CD4-positive, alpha-beta T cell (primary cell): ENCODE data around the gene SLC44A1. TPM values are rescaled to one million over a fixed set of nuclear protein-coding genes. Genes with fewer than 3 reads are reported as not detected.

Experiments used
- ATAC-seq: fragments of 200-7000 bp; cut with Tn5 transposase; one replicate; pipeline ENCODE4 v1.10.0; 2022; ENCODE audit warnings: mild to moderate bottlenecking; ENCODE audit not compliant: poor library complexity
- CTCF ChIA-PET: fragments of 350-600 bp; sonication (Branson Sonifier 250); formaldehyde crosslinking; loops from one replicate; lab custom pipeline; 2021; ENCODE audit warnings: antibody characterized with exemption, inconsistent platforms; lab: Charles Lee
- POLR2A ChIA-PET: fragments of 350-600 bp; sonication (Branson Sonifier 250); formaldehyde crosslinking; loops from one replicate; lab custom pipeline; 2021; ENCODE audit warnings: antibody characterized with exemption, inconsistent platforms; lab: Charles Lee
- DNase-seq, 14 experiments: peaks; one replicate each; pipeline ENCODE4 v3.0.0-alpha.2; 2013 to 2020; ENCODE audit warnings: mixed read lengths in 2 of 14
- H3K27ac ChIP-seq, 2 donors: one replicate each; pipeline versions ENCODE4 v1.5.1 to v1.7.0; 2013; ENCODE audit warnings: low read length in 2 of 2, low read depth in 1 of 2, mild to moderate bottlenecking in 1 of 2
- H3K27me3 ChIP-seq, 2 experiments: 1 replicate in 1 of 2; 2 replicates in 1 of 2; pipeline versions ENCODE4 v1.6.1 to v1.7.0; 2013; ENCODE audit warnings: low read length in 2 of 2, control low read depth in 1 of 2, mild to moderate bottlenecking in 1 of 2, moderate library complexity in 1 of 2; ENCODE audit not compliant: insufficient read depth in 2 of 2, control insufficient read depth in 1 of 2
- H3K36me3 ChIP-seq: one replicate; pipeline ENCODE4 v1.6.1; 2013; ENCODE audit warnings: low read length, control low read depth; ENCODE audit not compliant: insufficient read depth
- H3K4me1 ChIP-seq: one replicate; pipeline ENCODE4 v1.6.1; 2013; ENCODE audit warnings: low read length, control low read depth; ENCODE audit not compliant: insufficient read depth
- H3K4me3 ChIP-seq: one replicate; pipeline ENCODE4 v1.5.1; 2013; ENCODE audit warnings: mild to moderate bottlenecking, low read length, moderate library complexity
- H3K9me3 ChIP-seq, 2 experiments: 1 replicate in 1 of 2; 2 replicates in 1 of 2; pipeline versions ENCODE4 v1.6.1 to v1.7.0; 2013; ENCODE audit warnings: low read length in 2 of 2, mild to moderate bottlenecking in 2 of 2, control low read depth in 1 of 2, moderate library complexity in 1 of 2; ENCODE audit not compliant: control insufficient read depth in 1 of 2, insufficient read depth in 1 of 2
- H3K27ac Mint-ChIP-seq: one replicate; pipeline ENCODE4 v1.8.0; 2020; ENCODE audit warnings: mixed read lengths
- H3K27me3 Mint-ChIP-seq: one replicate; pipeline ENCODE4 v1.8.0; 2021; ENCODE audit warnings: mixed read lengths
- H3K36me3 Mint-ChIP-seq: one replicate; pipeline ENCODE4 v1.8.0; 2021; ENCODE audit warnings: low read depth, mixed read lengths
- H3K4me1 Mint-ChIP-seq: one replicate; pipeline ENCODE4 v1.8.0; 2021; ENCODE audit warnings: low read depth, mixed read lengths
- H3K4me3 Mint-ChIP-seq: one replicate; pipeline ENCODE4 v1.8.0; 2020; ENCODE audit warnings: mild to moderate bottlenecking, mixed read lengths
- H3K9me3 Mint-ChIP-seq: one replicate; pipeline ENCODE4 v1.8.0; 2020; ENCODE audit warnings: mixed read lengths
- CTCF ChIP-seq: fragments of 200-600 bp; IDR thresholded peaks from one replicate; pipeline ENCODE4 v1.8.0; 2022; ENCODE audit warnings: antibody characterized with exemption, mild to moderate bottlenecking
- intact Hi-C, 2 experiments: fragments of 100-400 bp; cut with DNase I in 1 of 2; cut with micrococcal nuclease in 1 of 2; formaldehyde crosslinking; loops; one replicate each; pipeline versions ENCODE4 v1.15.1 to v1.9.0; 2023 to 2025; cut with DNase I, micrococcal nuclease
- total RNA-seq, 174 experiments: library from RNA in 2 of 174; stranded (reverse) in 2 of 174; gene quantifications; one replicate each; pipeline ENCODE4 v1.2.3 and lab custom pipeline; 2021 to 2026

SLC44A1 gene
- total RNA-seq, 2 experiments from 2014 or later = 5.1 to 5.9 TPM

- ChIA-PET POLR2A (no interaction called here), CTCF (no interaction called here)
- no peak for DNase-seq
- Mint-ChIP-seq H3K9me3 (no peaks in the 10 kb centered on the region), H3K27me3 (no peaks in the 10 kb centered on the region), H3K27ac (no peak overlapping the region), H3K4me3 (no peak overlapping the region), H3K36me3 (no peaks in the 10 kb centered on the region), H3K4me1 (no peaks in the 10 kb centered on the region)
- Histone ChIP-seq H3K4me1 (no peaks in the 10 kb centered on the region), H3K27ac (no peak overlapping the region), H3K36me3 (no peaks in the 10 kb centered on the region), H3K4me3 (no peak overlapping the region), H3K9me3 (no peaks in the 10 kb centered on the region), H3K27me3 (no peaks in the 10 kb centered on the region)
- intact Hi-C loops = loop anchor here in 1 of 2 experiments (5.0 kb wide), 1 partner anchor 1360 kb away; no protein-coding TSS in a partner anchor
- ATAC-seq = no peak
- TF ChIP-seq CTCF = no peak
These were observed 222.5 kb downstream of the SLC44A1 start for GRCh38 chr9:105466898-105467455.

GRCh38 chr9:105468875-105469274 lies 224.4 kb downstream of the SLC44A1 start:
- intact Hi-C loops = loop anchor here in 1 of 2 experiments (5.0 kb wide), 1 partner anchor 1362 kb away; no protein-coding TSS in a partner anchor
- no peak for TF ChIP-seq CTCF
- no peak overlapping the region for H3K27ac Mint-ChIP-seq
- H3K4me1 Mint-ChIP-seq = no peaks in the 10 kb centered on the region
- no peak overlapping the region for H3K27ac ChIP-seq
- H3K36me3 Mint-ChIP-seq = no peaks in the 10 kb centered on the region
- CTCF ChIA-PET = no interaction called here
- POLR2A ChIA-PET = no interaction called here
- no peaks in the 10 kb centered on the region for H3K9me3 ChIP-seq
- no peaks in the 10 kb centered on the region for H3K4me1 ChIP-seq
- no peaks in the 10 kb centered on the region for H3K27me3 ChIP-seq
- no peaks in the 10 kb centered on the region for H3K27me3 Mint-ChIP-seq
- ATAC-seq = no peak
- H3K4me3 Mint-ChIP-seq = no peak overlapping the region
- no peaks in the 10 kb centered on the region for H3K36me3 ChIP-seq
- no peak for DNase-seq
- H3K4me3 ChIP-seq = no peak overlapping the region
- H3K9me3 Mint-ChIP-seq = no peaks in the 10 kb centered on the region

GRCh38 chr9:105473221-105473620 lies 228.8 kb downstream of the SLC44A1 start:
- no peaks in the 10 kb centered on the region for H3K36me3 Mint-ChIP-seq
- H3K27ac ChIP-seq = no peak overlapping the region
- H3K9me3 Mint-ChIP-seq = no peaks in the 10 kb centered on the region
- H3K36me3 ChIP-seq = no peaks in the 10 kb centered on the region
- no peaks in the 10 kb centered on the region for H3K4me1 ChIP-seq
- no peak overlapping the region for H3K4me3 ChIP-seq
- no peak overlapping the region for H3K27ac Mint-ChIP-seq
- ChIA-PET CTCF (no interaction called here), POLR2A (no interaction called here)
- no peaks in the 10 kb centered on the region for H3K27me3 ChIP-seq
- H3K9me3 ChIP-seq = no peaks in the 10 kb centered on the region
- ATAC-seq (no peak), DNase-seq (no peak)
- H3K27me3 Mint-ChIP-seq = no peaks in the 10 kb centered on the region
- H3K4me3 Mint-ChIP-seq = no peak overlapping the region
- H3K4me1 Mint-ChIP-seq = no peaks in the 10 kb centered on the region
- no peak for TF ChIP-seq CTCF
- intact Hi-C loops = no loop called here
